ENCODE measurements around the gene BRINP3.

DNA sequence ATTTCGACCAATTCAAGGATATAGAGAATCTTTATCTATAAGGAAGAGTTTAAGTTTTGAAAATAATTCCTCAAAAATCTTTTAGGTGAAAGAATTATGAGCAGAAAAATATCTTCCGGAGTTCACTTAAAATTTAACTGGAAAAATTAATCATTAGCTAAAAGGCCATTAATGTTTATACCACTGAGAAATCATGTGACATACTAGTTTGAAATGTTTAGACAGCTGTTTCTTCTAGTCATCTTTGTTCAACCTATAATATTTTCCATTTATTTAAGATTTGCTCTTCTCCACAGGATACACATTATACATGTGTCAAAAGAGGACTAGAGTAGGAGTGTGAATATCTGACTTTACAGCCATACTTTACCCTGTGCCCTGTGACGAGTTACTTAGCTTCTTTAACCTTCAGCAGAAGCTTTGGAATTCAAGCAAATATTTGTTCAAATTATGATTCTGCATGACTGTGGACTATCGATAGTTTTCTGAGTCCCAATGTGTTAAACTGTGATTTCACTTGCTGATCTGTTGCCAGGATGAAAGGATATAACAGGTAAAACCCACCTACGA, 374.8 kb downstream of the BRINP3 start:
- TF ChIP-seq POLR2A (IDR thresholded peaks at IDR 0.05; ENCODE audit: low read length) (no peak), GATA1 (IDR thresholded peaks at IDR 0.05; ENCODE audit: low read depth, low read length) (no peak)

All from erythroblast (primary cell).